Memory B cell (primary cell): Measurements from ENCODE around the gene PCDHA11.
"Not testable (repeated sequence)": the region's sequence is repeated elsewhere in the genome, so short reads cannot be mapped to it uniquely, and the experiment has no call there.

ENCODE experiments used
- ATAC-seq: fragments of 150-1000 bp; cut with Tn5 transposase; 2 replicates; pipeline ENCODE4 v1.10.0; 2021; ENCODE audit warnings: low read depth, mild to moderate bottlenecking, moderate library complexity
- DNase-seq, 2 donors: peaks; one replicate each; pipeline ENCODE4 v3.0.0; 2022; ENCODE audit warnings: low spot score in 2 of 2
- H3K27ac Mint-ChIP-seq: one replicate; pipeline ENCODE4 v1.8.0; 2022; ENCODE audit warnings: mild to moderate bottlenecking, moderate library complexity, mixed read lengths
- H3K27me3 Mint-ChIP-seq: one replicate; pipeline ENCODE4 v1.8.0; 2022; ENCODE audit warnings: mixed read lengths
- H3K36me3 Mint-ChIP-seq: one replicate; pipeline ENCODE4 v1.8.0; 2022; ENCODE audit warnings: mild to moderate bottlenecking, mixed read lengths
- H3K4me1 Mint-ChIP-seq: one replicate; pipeline ENCODE4 v1.8.0; 2022; ENCODE audit warnings: mixed read lengths
- H3K4me3 Mint-ChIP-seq: one replicate; pipeline ENCODE4 v1.8.0; 2022; ENCODE audit warnings: mild to moderate bottlenecking, moderate library complexity, mixed read lengths
- H3K9me3 Mint-ChIP-seq: one replicate; pipeline ENCODE4 v1.8.0; 2022; ENCODE audit warnings: mixed read lengths

The PCDHA11 gene

GRCh38 chr5:140868721-140869554, at the start of gene PCDHA11:
PCDHA11 (plus strand) TSS chr5:140868957; CDS start chr5:140869104, 147 bp downstream.
- H3K27me3 Mint-ChIP-seq = peaks cover 3% of the 10 kb centered on the region
- H3K9me3 Mint-ChIP-seq = peaks cover 2% of the 10 kb centered on the region
- ATAC-seq (no peak), DNase-seq (no peak)
- H3K27ac Mint-ChIP-seq = no peak within 1 kb of the TSS
- no peak within 1 kb of the TSS for H3K4me3 Mint-ChIP-seq
- H3K36me3 Mint-ChIP-seq = no peaks in the 10 kb centered on the region
- no peaks in the 10 kb centered on the region for H3K4me1 Mint-ChIP-seq

GRCh38 chr5:140821375-140822280, 47.1 kb upstream of the PCDHA11 start, which contains the start of gene PCDHA5:
PCDHA5 (plus strand) TSS chr5:140821613.
- ATAC-seq = no peak
- H3K9me3 Mint-ChIP-seq = peaks cover 2% of the 10 kb centered on the region
- no peak for DNase-seq
- H3K27ac Mint-ChIP-seq = no peak within 1 kb of the TSS
- H3K27me3 Mint-ChIP-seq = peaks cover 3% of the 10 kb centered on the region
- no peak within 1 kb of the TSS for H3K4me3 Mint-ChIP-seq
- H3K36me3 Mint-ChIP-seq = no peaks in the 10 kb centered on the region
- no peaks in the 10 kb centered on the region for H3K4me1 Mint-ChIP-seq

GRCh38 chr5:140822281-140822629, 46.5 kb upstream of the PCDHA11 start:
- no peak overlapping the region for H3K27ac Mint-ChIP-seq
- ATAC-seq (no peak), DNase-seq (no peak)
- H3K36me3 Mint-ChIP-seq = no peaks in the 10 kb centered on the region
- peaks cover 5% of the 10 kb centered on the region for H3K27me3 Mint-ChIP-seq
- H3K4me1 Mint-ChIP-seq = no peaks in the 10 kb centered on the region
- H3K4me3 Mint-ChIP-seq = no peak overlapping the region
- H3K9me3 Mint-ChIP-seq = peaks cover 4% of the 10 kb centered on the region

- not testable (repeated sequence) for ATAC-seq, H3K4me1 Mint-ChIP-seq, H3K4me3 Mint-ChIP-seq, H3K27ac Mint-ChIP-seq, H3K9me3 Mint-ChIP-seq, DNase-seq, H3K36me3 Mint-ChIP-seq, H3K27me3 Mint-ChIP-seq
These were observed 45.8 kb upstream of the PCDHA11 start for GRCh38 chr5:140822969-140823368.

- H3K9me3 Mint-ChIP-seq = peaks cover 4% of the 10 kb centered on the region
- DNase-seq (no peak), ATAC-seq (no peak)
- peaks cover 4% of the 10 kb centered on the region for H3K27me3 Mint-ChIP-seq
- no peaks in the 10 kb centered on the region for H3K4me1 Mint-ChIP-seq
- no peak overlapping the region for H3K4me3 Mint-ChIP-seq
- H3K27ac Mint-ChIP-seq = no peak overlapping the region
- H3K36me3 Mint-ChIP-seq = no peaks in the 10 kb centered on the region
These were observed 45.3 kb upstream of the PCDHA11 start for GRCh38 chr5:140823475-140823874.

- ATAC-seq = no peak
- no peak for DNase-seq
- peaks cover 5% of the 10 kb centered on the region for H3K9me3 Mint-ChIP-seq
These were observed 40.9 kb upstream of the PCDHA11 start, which contains the start of gene PCDHA6 for GRCh38 chr5:140827704-140828361. PCDHA6 (plus strand) TSS chr5:140827960; CDS start chr5:140828092, 132 bp downstream.

GRCh38 chr5:140828362-140828737, 40.4 kb upstream of the PCDHA11 start:
- H3K27me3 Mint-ChIP-seq = peaks cover 9% of the 10 kb centered on the region
- H3K4me3 Mint-ChIP-seq = no peak overlapping the region
- DNase-seq = no peak
- H3K36me3 Mint-ChIP-seq = no peaks in the 10 kb centered on the region
- H3K27ac Mint-ChIP-seq = no peak overlapping the region
- ATAC-seq = no peak
- peaks cover 7% of the 10 kb centered on the region for H3K9me3 Mint-ChIP-seq
- H3K4me1 Mint-ChIP-seq = no peaks in the 10 kb centered on the region

More at GRCh38 chr5:140827704-140828361, 40.9 kb upstream of the PCDHA11 start, which contains the start of gene PCDHA6:
- no peaks in the 10 kb centered on the region for H3K36me3 Mint-ChIP-seq
- H3K27me3 Mint-ChIP-seq = peaks cover 7% of the 10 kb centered on the region
- H3K27ac Mint-ChIP-seq = no peak within 1 kb of the TSS
- no peaks in the 10 kb centered on the region for H3K4me1 Mint-ChIP-seq
- H3K4me3 Mint-ChIP-seq = no peak within 1 kb of the TSS

- ATAC-seq, H3K9me3 Mint-ChIP-seq, H3K4me3 Mint-ChIP-seq, DNase-seq, H3K36me3 Mint-ChIP-seq, H3K4me1 Mint-ChIP-seq, H3K27ac Mint-ChIP-seq: not testable (repeated sequence)
- H3K27me3 Mint-ChIP-seq = peaks cover 10% of the 10 kb centered on the region
These were observed 39.0 kb upstream of the PCDHA11 start for GRCh38 chr5:140829511-140830501.

- H3K27ac Mint-ChIP-seq = no peak within 1 kb of the TSS
- H3K4me1 Mint-ChIP-seq = no peaks in the 10 kb centered on the region
- no peak for ATAC-seq
- DNase-seq = no peak
- H3K27me3 Mint-ChIP-seq = peaks cover 8% of the 10 kb centered on the region
- peaks cover 2% of the 10 kb centered on the region for H3K36me3 Mint-ChIP-seq
- H3K9me3 Mint-ChIP-seq = peaks cover 6% of the 10 kb centered on the region
- H3K4me3 Mint-ChIP-seq = no peak within 1 kb of the TSS
These were observed 34.8 kb upstream of the PCDHA11 start, which contains the start of gene PCDHA7 for GRCh38 chr5:140833993-140834392. PCDHA7 (plus strand) TSS chr5:140834269; CDS start chr5:140834384, 115 bp downstream.

GRCh38 chr5:140834439-140835008, 34.2 kb upstream of the PCDHA11 start:
- H3K4me1 Mint-ChIP-seq = not testable (repeated sequence)

GRCh38 chr5:140835622-140836510, 32.9 kb upstream of the PCDHA11 start:
- no peak for ATAC-seq

More at GRCh38 chr5:140834439-140835008, 34.2 kb upstream of the PCDHA11 start:
- not testable (repeated sequence) for ATAC-seq, H3K4me3 Mint-ChIP-seq, DNase-seq, H3K9me3 Mint-ChIP-seq, H3K36me3 Mint-ChIP-seq, H3K27ac Mint-ChIP-seq, H3K27me3 Mint-ChIP-seq

More at GRCh38 chr5:140835622-140836510, 32.9 kb upstream of the PCDHA11 start:
- peaks cover 8% of the 10 kb centered on the region for H3K27me3 Mint-ChIP-seq
- no peak overlapping the region for H3K4me3 Mint-ChIP-seq
- peaks cover 2% of the 10 kb centered on the region for H3K36me3 Mint-ChIP-seq
- H3K9me3 Mint-ChIP-seq = peaks cover 9% of the 10 kb centered on the region
- no peak for DNase-seq
- no peaks in the 10 kb centered on the region for H3K4me1 Mint-ChIP-seq
- no peak overlapping the region for H3K27ac Mint-ChIP-seq
